ENCODE results near the gene SGTA.

Gene SGTA, protein sequence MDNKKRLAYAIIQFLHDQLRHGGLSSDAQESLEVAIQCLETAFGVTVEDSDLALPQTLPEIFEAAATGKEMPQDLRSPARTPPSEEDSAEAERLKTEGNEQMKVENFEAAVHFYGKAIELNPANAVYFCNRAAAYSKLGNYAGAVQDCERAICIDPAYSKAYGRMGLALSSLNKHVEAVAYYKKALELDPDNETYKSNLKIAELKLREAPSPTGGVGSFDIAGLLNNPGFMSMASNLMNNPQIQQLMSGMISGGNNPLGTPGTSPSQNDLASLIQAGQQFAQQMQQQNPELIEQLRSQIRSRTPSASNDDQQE

DNA sequence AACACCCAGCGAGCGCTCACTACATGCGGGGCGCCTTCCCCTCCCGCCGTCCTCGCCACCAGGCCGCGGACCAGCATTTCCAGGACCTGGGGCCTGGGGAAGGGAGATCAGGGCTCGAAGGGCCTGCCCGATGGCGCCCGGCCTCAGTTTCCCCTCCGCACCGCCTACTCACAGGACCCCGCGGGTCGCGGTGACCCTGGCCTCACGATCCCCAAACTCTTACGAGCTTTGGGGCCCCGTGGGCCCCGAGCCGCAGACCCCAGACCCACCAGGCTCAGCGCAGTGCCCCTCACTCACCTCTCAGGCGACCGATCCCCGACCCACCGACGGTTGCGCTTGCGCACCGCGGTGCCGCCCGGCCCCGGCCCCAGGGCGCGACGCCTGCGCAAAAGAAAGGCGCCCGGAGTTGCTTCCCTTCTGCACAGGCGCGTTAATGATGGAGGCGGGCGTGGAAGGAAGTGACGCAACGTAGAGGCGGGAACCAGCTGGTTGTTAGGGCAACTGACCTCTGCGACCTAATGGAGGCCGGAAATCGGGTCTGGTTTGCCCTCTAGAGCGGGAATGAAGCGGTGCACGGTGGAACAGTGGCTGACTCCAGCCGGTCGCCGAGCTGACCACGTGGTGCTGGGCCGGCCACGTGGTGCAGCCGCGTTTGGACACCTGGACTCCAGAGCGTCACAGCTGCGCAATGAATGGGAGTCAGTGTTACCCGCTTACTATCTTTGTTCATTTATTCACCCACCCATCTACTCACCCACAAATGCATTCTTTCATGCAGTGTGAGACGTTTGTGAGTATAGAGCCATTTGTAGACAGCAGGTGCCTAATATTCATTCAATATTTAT is at the start of gene SGTA:
Gene SGTA (minus strand): TSS at position 338 of the 845 bp plus-strand sequence. CDS start 14,205 bp downstream, outside the sequence.
- H3K4me3 ChIP-seq (ENCODE audit: low read depth, low read length) = peak within 1 kb of the TSS; percentile 100
- peak; percentile 99 for DNase-seq (ENCODE audit: low read depth, low spot score)
- in situ Hi-C loops (cut with HindIII; ENCODE audit: low sequenced_read_pairs) = no loop called here
- TF ChIP-seq CTCF (IDR thresholded peaks at IDR 0.05; ENCODE audit: low read depth, low read length) = peak; percentile 38

- no peak for TF ChIP-seq CTCF (IDR thresholded peaks at IDR 0.05; ENCODE audit: low read depth, low read length)
- no peak for DNase-seq (ENCODE audit: low read depth, low spot score)
- no peak overlapping the region for H3K4me3 ChIP-seq (ENCODE audit: low read depth, low read length)
- in situ Hi-C loops (cut with HindIII; ENCODE audit: low sequenced_read_pairs) = no loop called here
Observed at GRCh38 chr19:2827840-2828489, 44.9 kb upstream of the SGTA start.

DNA sequence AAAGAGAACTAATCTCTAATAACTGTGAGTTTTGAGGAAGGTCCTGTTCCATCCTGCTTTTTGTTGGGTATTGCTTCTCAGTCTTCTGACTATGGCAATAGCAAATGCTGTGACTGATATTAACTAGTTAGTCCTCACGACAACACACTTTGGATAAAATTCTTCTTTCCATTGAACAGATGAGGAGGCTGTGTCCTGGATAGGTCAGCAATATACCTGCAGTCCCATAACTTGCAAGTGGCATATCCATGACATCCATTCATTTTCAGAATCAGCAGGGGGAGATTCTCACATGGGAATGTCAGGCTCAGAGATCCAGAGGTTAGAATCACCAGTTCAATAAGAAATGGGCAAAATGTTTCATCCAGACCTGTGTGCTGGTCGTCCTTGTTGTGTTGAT is 43.9 kb upstream of the SGTA start:
- in situ Hi-C loops (cut with HindIII; ENCODE audit: low sequenced_read_pairs) = no loop called here
- no peak overlapping the region for H3K4me3 ChIP-seq (ENCODE audit: low read depth, low read length)
- no peak for DNase-seq (ENCODE audit: low read depth, low spot score)
- no peak for TF ChIP-seq CTCF (IDR thresholded peaks at IDR 0.05; ENCODE audit: low read depth, low read length)

DNA sequence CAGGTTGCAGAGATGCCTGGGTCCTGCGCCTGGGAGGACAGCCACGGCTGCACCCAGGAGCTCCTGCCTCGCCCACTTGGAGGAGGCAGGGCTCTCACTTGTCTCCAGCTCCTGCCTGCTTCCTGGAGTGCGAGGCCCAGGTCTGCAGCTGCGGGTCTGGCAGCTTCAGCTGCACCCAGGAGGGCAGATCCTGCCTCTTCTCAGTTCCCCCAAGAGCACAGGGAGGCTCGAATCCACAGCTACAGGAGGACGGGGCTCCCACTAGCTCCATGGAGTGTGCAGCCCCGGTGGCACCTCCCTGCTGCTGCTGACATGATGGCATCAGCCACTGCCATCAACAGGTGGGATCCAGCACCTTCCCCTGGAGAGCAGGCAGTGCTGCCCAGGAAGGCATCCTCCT is 41.1 kb upstream of the SGTA start:
- no peak for TF ChIP-seq CTCF (IDR thresholded peaks at IDR 0.05; ENCODE audit: low read depth, low read length)
- H3K4me3 ChIP-seq (ENCODE audit: low read depth, low read length) = no peak overlapping the region
- no peak for DNase-seq (ENCODE audit: low read depth, low spot score)
- in situ Hi-C loops (cut with HindIII; ENCODE audit: low sequenced_read_pairs) = no loop called here

DNA sequence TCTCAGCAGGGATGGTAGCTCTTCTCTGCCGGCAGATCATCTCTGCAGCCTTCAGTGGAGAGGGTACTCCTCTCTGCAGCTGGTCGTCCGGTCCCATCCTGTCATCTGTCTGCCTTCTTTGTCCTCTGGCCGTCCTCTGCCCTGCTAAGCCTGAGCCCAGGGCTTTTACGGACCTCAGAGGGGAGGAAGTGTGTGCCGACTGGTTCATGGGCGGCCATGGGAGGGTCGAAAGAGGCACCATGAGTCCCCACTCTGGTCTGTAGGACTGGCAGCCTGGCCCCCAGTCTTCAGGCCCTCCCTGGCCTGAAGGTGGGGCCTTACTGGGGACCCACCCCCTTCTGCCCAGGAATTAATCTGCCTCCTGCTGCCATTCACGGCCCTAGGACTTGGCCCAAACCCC is 40.6 kb upstream of the SGTA start:
- in situ Hi-C loops (cut with HindIII; ENCODE audit: low sequenced_read_pairs) = no loop called here
- no peak for TF ChIP-seq CTCF (IDR thresholded peaks at IDR 0.05; ENCODE audit: low read depth, low read length)
- no peak for DNase-seq (ENCODE audit: low read depth, low spot score)
- no peak overlapping the region for H3K4me3 ChIP-seq (ENCODE audit: low read depth, low read length)

- no peak for DNase-seq (ENCODE audit: low read depth, low spot score)
Observed at GRCh38 chr19:2822846-2823245, 39.8 kb upstream of the SGTA start.

More at GRCh38 chr19:2822846-2823245, 39.8 kb upstream of the SGTA start:
- in situ Hi-C loops (cut with HindIII; ENCODE audit: low sequenced_read_pairs) = no loop called here
- no peak overlapping the region for H3K4me3 ChIP-seq (ENCODE audit: low read depth, low read length)
- TF ChIP-seq CTCF (IDR thresholded peaks at IDR 0.05; ENCODE audit: low read depth, low read length) = no peak

All from astrocyte of the spinal cord (primary cell).